HepG2 (cell line): ENCODE measurements around the gene CCDC106. TPM values are rescaled to one million over a fixed set of nuclear protein-coding genes. Genes with fewer than 3 reads are reported as not detected.

Experiments used
- AGO2 ChIP-seq: fragments of 200-400 bp; formaldehyde crosslinking; optimal IDR thresholded peaks from 2 replicates; pipeline ENCODE3; 2017; ENCODE audit warnings: mild to moderate bottlenecking, low read depth, low read length, moderate library complexity
- ARID5B ChIP-seq: IDR thresholded peaks from 2 replicates; pipeline ENCODE4 v1.4.0; 2020; ENCODE audit warnings: mild to moderate bottlenecking, missing genetic modification reagents
- ARNTL ChIP-seq: sonication (generic); formaldehyde crosslinking; IDR thresholded peaks from 2 replicates; pipeline ENCODE4 v1.4.0; 2020; ENCODE audit warnings: mild to moderate bottlenecking, missing genetic modification reagents
- CAMTA2 ChIP-seq: sonication (generic); formaldehyde crosslinking; IDR thresholded peaks from 2 replicates; pipeline ENCODE4 v1.4.0; 2020; ENCODE audit warnings: mild to moderate bottlenecking, missing genetic modification reagents, borderline replicate concordance
- FOXO4 ChIP-seq: sonication (generic); formaldehyde crosslinking; conservative IDR thresholded peaks from 2 replicates; pipeline ENCODE4 v1.8.1; 2023; ENCODE audit warnings: missing genetic modification reagents
- HCFC1 ChIP-seq: fragments of 150-350 bp; IDR thresholded peaks from 2 replicates; pipeline ENCODE4 v1.6.1; 2014; ENCODE audit warnings: low read depth, low read length
- HOXA5 ChIP-seq: sonication (generic); formaldehyde crosslinking; IDR thresholded peaks from 2 replicates; pipeline ENCODE4 v1.4.0; 2020; ENCODE audit warnings: missing genetic modification reagents
- ISL2 ChIP-seq: sonication (generic); formaldehyde crosslinking; IDR thresholded peaks from 2 replicates; pipeline ENCODE4 v1.5.0; 2020; ENCODE audit warnings: missing genetic modification reagents
- JUN ChIP-seq: sonication (generic); formaldehyde crosslinking; IDR thresholded peaks from 2 replicates; pipeline ENCODE4 v1.4.0; 2020; ENCODE audit warnings: mild to moderate bottlenecking, missing genetic modification reagents
- KLF9 ChIP-seq: IDR thresholded peaks from 2 replicates; pipeline ENCODE4 v1.6.1; 2016; ENCODE audit warnings: low read depth
- LCORL ChIP-seq, 2 experiments: fragments of 450-650 bp in 1 of 2; sonication (generic) in 1 of 2; formaldehyde crosslinking in 1 of 2; IDR thresholded peaks; 2 replicates each; pipeline versions ENCODE4 v1.5.0 to v1.6.1; 2017 to 2020; ENCODE audit warnings: antibody characterized with exemption in 1 of 2, missing genetic modification reagents in 1 of 2
- NAIF1 ChIP-seq: sonication (generic); formaldehyde crosslinking; IDR thresholded peaks from 2 replicates; pipeline ENCODE4 v1.5.0; 2020; ENCODE audit warnings: mild to moderate bottlenecking, missing genetic modification reagents, borderline replicate concordance
- NONO ChIP-seq, 2 experiments: fragments of 450-650 bp in 1 of 2; sonication (generic) in 1 of 2; formaldehyde crosslinking in 1 of 2; IDR thresholded peaks in 1 of 2; conservative IDR thresholded peaks in 1 of 2; 2 replicates each; pipeline versions ENCODE4 v1.6.1 to v1.8.0; 2017 to 2022; ENCODE audit warnings: mild to moderate bottlenecking in 1 of 2, missing genetic modification reagents in 1 of 2, moderate library complexity in 1 of 2
- NR2C2 ChIP-seq: sonication (generic); formaldehyde crosslinking; IDR thresholded peaks from 2 replicates; pipeline ENCODE4 v1.4.0; 2020; ENCODE audit warnings: missing genetic modification reagents, mild to moderate bottlenecking, moderate library complexity, borderline replicate concordance
- SIN3B ChIP-seq: fragments of 150-350 bp; IDR thresholded peaks from 2 replicates; pipeline ENCODE4 v1.6.1; 2014; ENCODE audit warnings: low read length
- SIX1 ChIP-seq: sonication (generic); formaldehyde crosslinking; IDR thresholded peaks from 2 replicates; pipeline ENCODE4 v1.4.0; 2020; ENCODE audit warnings: missing genetic modification reagents, borderline replicate concordance
- SSRP1 ChIP-seq: IDR thresholded peaks from 2 replicates; pipeline ENCODE4 v1.6.1; 2016; ENCODE audit warnings: control low read depth
- TP53 ChIP-seq: sonication (generic); formaldehyde crosslinking; conservative IDR thresholded peaks from 2 replicates; pipeline ENCODE4 v1.4.0; 2020; ENCODE audit warnings: missing genetic modification reagents
- YEATS2 ChIP-seq: sonication (generic); formaldehyde crosslinking; IDR thresholded peaks from 2 replicates; pipeline ENCODE4 v1.4.0; 2020; ENCODE audit warnings: missing genetic modification reagents, borderline replicate concordance
- ZNF484 ChIP-seq: sonication (generic); formaldehyde crosslinking; IDR thresholded peaks from 2 replicates; pipeline ENCODE4 v1.5.1; 2020; ENCODE audit warnings: mild to moderate bottlenecking, low read depth, missing genetic modification reagents, borderline replicate concordance
- ZNF589 ChIP-seq: sonication (generic); formaldehyde crosslinking; conservative IDR thresholded peaks from 2 replicates; pipeline ENCODE4 v1.8.0; 2022; ENCODE audit warnings: mild to moderate bottlenecking, moderate library complexity, missing genetic modification reagents
- ZNF614 ChIP-seq: IDR thresholded peaks from 2 replicates; pipeline ENCODE4 v1.6.1; 2018; ENCODE audit warnings: missing biosample characterization, missing genetic modification reagents, inconsistent platforms, borderline replicate concordance
- polyA plus RNA-seq, 8 experiments: library from polyadenylated mRNA; depleted of rRNA in 3 of 8; stranded (reverse) in 7 of 8; unstranded in 1 of 8; fragments of >200 nt; fragmentation: Illumina TruSeq in 4 of 8; extraction: Trizol in 4 of 8; gene quantifications; 2 replicates each; pipeline versions ENCODE4 v1.2.1 to v1.2.3, GENCODE V29; 2011 to 2016; ENCODE audit warnings: low read depth in 4 of 8, missing spikeins in 1 of 8, mixed read lengths in 1 of 8; ENCODE audit not compliant: insufficient read depth in 1 of 8
- total RNA-seq, 5 experiments: library from RNA; depleted of rRNA; stranded (reverse); fragments of >200 nt; fragmentation: Illumina TruSeq; extraction: Trizol; gene quantifications; 2 replicates each; pipeline ENCODE4 v1.2.3, GENCODE V29; 2016; ENCODE audit warnings: low read depth in 1 of 5
- TF ChIP-seq, protein P1 (sequence below): sonication (generic); formaldehyde crosslinking; IDR thresholded peaks from 2 replicates; pipeline ENCODE4 v1.8.0; 2022; ENCODE audit warnings: missing genetic modification reagents, mild to moderate bottlenecking, inconsistent platforms, borderline replicate concordance

The CCDC106 gene
- total and polyA plus RNA-seq, 2 of the 13 experiments (the other 11 are each of a cell fraction or from before 2014, with no cell fraction given), result 4.7 to 8.8 TPM

- TF ChIP-seq ARNTL (CRISPR knock-in tag), result peak; percentile 38; the same call in 1 of the 2 replicates
- no peak for TF ChIP-seq ZNF484 (CRISPR knock-in tag)
- TF ChIP-seq ZNF614 (CRISPR knock-in tag), result peak; percentile 37; the same call in 1 of the 2 replicates
- TF ChIP-seq NONO (IDR thresholded peaks at IDR 0.05), result no peak
- TF ChIP-seq NONO (CRISPR knock-in tag; conservative IDR thresholded peaks at IDR 0.05), result peak; percentile 66; the same call in 1 of the 2 replicates
- TF ChIP-seq TP53 (CRISPR knock-in tag), result no peak
- peak; percentile 52; the same call in 1 of the 2 replicates for TF ChIP-seq HOXA5 (CRISPR knock-in tag)
- TF ChIP-seq NAIF1 (CRISPR knock-in tag), result peak; percentile 49; the same call in 1 of the 2 replicates
- no peak for TF ChIP-seq CAMTA2
- TF ChIP-seq JUN (CRISPR knock-in tag), result no peak
- TF ChIP-seq SIN3B, result peak; percentile 91
- TF ChIP-seq ISL2 (CRISPR knock-in tag), result peak; percentile 62
- peak; percentile 92 for TF ChIP-seq AGO2
- no peak for TF ChIP-seq FOXO4 (CRISPR knock-in tag)
- no peak for TF ChIP-seq LCORL (IDR thresholded peaks at IDR 0.05)
- 0 out of 2 replicates have a peak, but pooled peaks have one; percentile 35 for TF ChIP-seq LCORL (CRISPR knock-in tag; IDR thresholded peaks at IDR 0.05)
- no peak for TF ChIP-seq SIX1 (CRISPR knock-in tag)
- peak; percentile 32; the same call in 1 of the 2 replicates for TF ChIP-seq ARID5B (CRISPR knock-in tag)
- peak; percentile 67 for TF ChIP-seq NR2C2 (CRISPR knock-in tag)
- TF ChIP-seq, protein P1, sequence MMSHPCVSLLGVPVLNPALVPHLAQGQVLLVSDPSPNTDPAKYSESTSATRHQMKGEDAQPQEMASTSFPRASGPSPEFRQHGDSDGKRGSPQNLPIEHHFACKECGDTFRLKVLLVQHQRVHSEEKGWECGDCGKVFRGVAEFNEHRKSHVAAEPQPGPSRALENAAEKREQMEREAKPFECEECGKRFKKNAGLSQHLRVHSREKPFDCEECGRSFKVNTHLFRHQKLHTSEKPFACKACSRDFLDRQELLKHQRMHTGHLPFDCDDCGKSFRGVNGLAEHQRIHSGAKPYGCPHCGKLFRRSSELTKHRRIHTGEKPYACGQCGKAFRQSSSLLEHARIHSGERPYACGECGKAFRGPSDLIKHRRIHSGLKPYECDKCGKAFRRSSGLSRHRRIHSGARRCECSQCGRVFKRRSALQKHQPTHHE (CRISPR knock-in tag), result no peak
- TF ChIP-seq KLF9 (CRISPR knock-in tag), result no peak; the same call in 1 of the 2 replicates
- peak; percentile 64; the same call in 1 of the 2 replicates for TF ChIP-seq HCFC1
- no peak for TF ChIP-seq SSRP1 (CRISPR knock-in tag)
- TF ChIP-seq YEATS2 (CRISPR knock-in tag), result peak; percentile 86
- TF ChIP-seq ZNF589 (CRISPR knock-in tag), result no peak
Observed at GRCh38 chr19:55643003-55643886, 4.8 kb upstream of the CCDC106 start, which contains the start of gene ZNF581 (continued).
